Colonic mucosa (tissue), 4 donors: ENCODE results near the gene PRPF40A. TPM values are rescaled to one million over a fixed set of nuclear protein-coding genes. Genes with fewer than 3 reads are reported as not detected.
"Not testable (repeated sequence)": the region's sequence is repeated elsewhere in the genome, so short reads cannot be mapped to it uniquely, and the experiment has no call there.

Experiments used
- DNase-seq: peaks from one replicate; pipeline ENCODE4 v3.0.0-alpha.2; 2020
- H3K27ac ChIP-seq: fragments of 200-600 bp; one replicate; pipeline ENCODE4 v1.8.0; 2021
- H3K27me3 ChIP-seq: fragments of 200-600 bp; one replicate; pipeline ENCODE4 v1.8.0; 2021
- H3K36me3 ChIP-seq: fragments of 200-600 bp; one replicate; pipeline ENCODE4 v1.8.0; 2021
- H3K4me1 ChIP-seq: fragments of 200-600 bp; one replicate; pipeline ENCODE4 v1.8.0; 2021; ENCODE audit warnings: mild to moderate bottlenecking
- H3K4me3 ChIP-seq: fragments of 200-600 bp; one replicate; pipeline ENCODE4 v1.8.0; 2021
- H3K9ac ChIP-seq, 2 donors: one replicate each; pipeline ENCODE4 v1.7.0; 2013; ENCODE audit warnings: control low read depth in 2 of 2, low read depth in 2 of 2, low read length in 2 of 2
- H3K9me3 ChIP-seq: fragments of 200-600 bp; one replicate; pipeline ENCODE4 v1.8.0; 2021
- intact Hi-C: fragments of 100-400 bp; cut with DNase I; formaldehyde crosslinking; loops from one replicate; pipeline ENCODE4 v1.14.1; 2022
- total RNA-seq, 2 donors: library from RNA; stranded (reverse); fragmentation: NEBNext Ultra II Directional in 1 of 2; extraction: Animal tissue kit (Norgen Biotek cat#: 25700) in 1 of 2; gene quantifications; one replicate each; pipeline ENCODE4 v1.2.1, GENCODE V29; 2021
- TF ChIP-seq, protein P1 (sequence below): fragments of 200-600 bp; IDR thresholded peaks from one replicate; pipeline ENCODE4 v1.8.0; 2022; ENCODE audit warnings: antibody characterized with exemption, mild to moderate bottlenecking
- donor health status: healthy.
- donor health status: DM: no; HTN: no; CAD: no.
- donor health status: DM: no; HTN: no; CAD: no.

PRPF40A gene
- total RNA-seq, 2 donors from 2014 or later, result 103 to 115 TPM

DNA sequence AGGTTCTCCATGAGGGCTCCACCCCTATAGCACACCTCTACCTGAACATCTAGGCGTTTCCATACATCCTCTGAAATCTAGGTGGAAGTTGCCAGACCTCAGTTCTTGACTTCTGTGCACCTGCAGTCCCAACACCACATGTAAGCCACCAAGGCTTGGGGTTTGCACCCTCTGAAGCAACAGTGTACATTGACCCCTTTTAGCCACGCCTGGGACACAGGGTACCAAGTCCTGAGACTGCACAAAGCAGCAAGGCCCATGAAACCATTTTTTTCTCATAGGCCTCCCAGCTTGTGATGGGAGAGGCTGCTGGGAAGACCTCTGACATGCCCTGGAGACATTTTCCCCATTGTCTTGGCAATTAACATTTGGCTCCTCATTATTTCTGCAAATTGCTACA, 21.2 kb upstream of the PRPF40A start:
- Histone ChIP-seq H3K9ac (no peak overlapping the region), H3K27me3 (no peaks in the 10 kb centered on the region), H3K9me3 (no peaks in the 10 kb centered on the region), H3K4me1 (no peaks in the 10 kb centered on the region), H3K27ac (no peak overlapping the region), H3K4me3 (no peak overlapping the region), H3K36me3 (no peaks in the 10 kb centered on the region)
- no peak for DNase-seq
- TF ChIP-seq, protein P1, sequence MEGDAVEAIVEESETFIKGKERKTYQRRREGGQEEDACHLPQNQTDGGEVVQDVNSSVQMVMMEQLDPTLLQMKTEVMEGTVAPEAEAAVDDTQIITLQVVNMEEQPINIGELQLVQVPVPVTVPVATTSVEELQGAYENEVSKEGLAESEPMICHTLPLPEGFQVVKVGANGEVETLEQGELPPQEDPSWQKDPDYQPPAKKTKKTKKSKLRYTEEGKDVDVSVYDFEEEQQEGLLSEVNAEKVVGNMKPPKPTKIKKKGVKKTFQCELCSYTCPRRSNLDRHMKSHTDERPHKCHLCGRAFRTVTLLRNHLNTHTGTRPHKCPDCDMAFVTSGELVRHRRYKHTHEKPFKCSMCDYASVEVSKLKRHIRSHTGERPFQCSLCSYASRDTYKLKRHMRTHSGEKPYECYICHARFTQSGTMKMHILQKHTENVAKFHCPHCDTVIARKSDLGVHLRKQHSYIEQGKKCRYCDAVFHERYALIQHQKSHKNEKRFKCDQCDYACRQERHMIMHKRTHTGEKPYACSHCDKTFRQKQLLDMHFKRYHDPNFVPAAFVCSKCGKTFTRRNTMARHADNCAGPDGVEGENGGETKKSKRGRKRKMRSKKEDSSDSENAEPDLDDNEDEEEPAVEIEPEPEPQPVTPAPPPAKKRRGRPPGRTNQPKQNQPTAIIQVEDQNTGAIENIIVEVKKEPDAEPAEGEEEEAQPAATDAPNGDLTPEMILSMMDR, result no peak
- intact Hi-C loops, result no loop called here

DNA sequence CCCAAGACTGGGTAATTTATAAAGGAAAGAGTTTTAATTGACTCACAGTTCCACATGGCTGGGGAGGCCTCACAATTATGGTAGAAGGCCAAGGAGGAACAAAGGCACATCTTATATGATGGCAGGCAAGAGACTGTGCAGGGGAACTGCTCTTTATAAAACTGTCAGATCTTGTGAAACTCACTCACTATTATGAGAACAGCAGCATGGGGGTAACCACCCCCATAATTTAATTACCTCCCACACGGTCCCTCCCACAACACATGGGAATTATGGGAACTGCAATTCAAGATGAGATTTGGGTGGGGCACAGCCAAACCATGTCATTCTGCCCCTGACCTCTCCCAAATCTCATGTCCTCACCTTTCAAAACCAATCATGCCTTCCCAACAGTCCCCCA, 20.2 kb upstream of the PRPF40A start:
- DNase-seq, H3K4me1 ChIP-seq, intact Hi-C loops: not testable (repeated sequence)

DNA sequence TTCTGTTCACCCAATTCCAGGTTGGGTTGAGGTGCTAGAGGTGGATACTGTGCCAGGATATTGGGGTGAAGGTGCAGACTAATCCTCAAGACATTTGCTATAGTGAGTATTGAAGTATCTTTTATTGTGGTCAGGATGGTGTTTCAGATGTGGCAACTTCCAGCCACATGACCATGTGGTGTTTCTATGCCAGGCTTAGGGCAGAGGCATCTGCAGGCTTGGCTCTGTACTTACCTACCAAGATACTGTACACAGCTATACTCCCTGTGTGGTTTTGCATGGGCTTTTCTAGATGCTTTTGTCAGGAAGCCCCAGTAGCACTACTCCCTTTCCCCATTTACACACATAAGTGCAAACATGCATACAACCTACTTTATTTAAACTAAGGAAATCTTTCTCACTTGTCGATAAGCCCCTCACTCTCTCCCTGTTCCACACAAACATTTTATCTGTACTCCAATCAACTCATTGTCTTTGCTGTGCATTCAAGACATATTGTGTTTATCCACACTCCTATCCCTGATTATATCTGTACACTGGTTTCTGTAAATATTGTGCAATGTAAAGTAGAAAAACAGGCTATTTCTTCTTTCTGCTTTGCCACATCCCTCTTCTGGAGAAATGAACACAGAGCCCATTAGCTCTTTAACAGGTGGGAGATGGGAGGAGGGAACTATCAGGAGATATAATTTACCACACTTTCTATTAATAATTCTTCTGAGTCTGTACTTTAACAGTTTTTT, 13.5 kb upstream of the PRPF40A start:
- intact Hi-C loops, result no loop called here
- TF ChIP-seq, protein P1, result no peak
- no peak overlapping the region for H3K9ac ChIP-seq
- no peaks in the 10 kb centered on the region for H3K36me3 ChIP-seq
- no peaks in the 10 kb centered on the region for H3K27me3 ChIP-seq
- no peaks in the 10 kb centered on the region for H3K4me1 ChIP-seq
- no peaks in the 10 kb centered on the region for H3K9me3 ChIP-seq
- no peak overlapping the region for H3K27ac ChIP-seq
- no peak for DNase-seq
- no peak overlapping the region for H3K4me3 ChIP-seq

More for the DNA sequence above, 20.2 kb upstream of the PRPF40A start:
- not testable (repeated sequence) for H3K27me3 ChIP-seq, H3K4me3 ChIP-seq, H3K9ac ChIP-seq, H3K9me3 ChIP-seq, H3K36me3 ChIP-seq, H3K27ac ChIP-seq

DNA sequence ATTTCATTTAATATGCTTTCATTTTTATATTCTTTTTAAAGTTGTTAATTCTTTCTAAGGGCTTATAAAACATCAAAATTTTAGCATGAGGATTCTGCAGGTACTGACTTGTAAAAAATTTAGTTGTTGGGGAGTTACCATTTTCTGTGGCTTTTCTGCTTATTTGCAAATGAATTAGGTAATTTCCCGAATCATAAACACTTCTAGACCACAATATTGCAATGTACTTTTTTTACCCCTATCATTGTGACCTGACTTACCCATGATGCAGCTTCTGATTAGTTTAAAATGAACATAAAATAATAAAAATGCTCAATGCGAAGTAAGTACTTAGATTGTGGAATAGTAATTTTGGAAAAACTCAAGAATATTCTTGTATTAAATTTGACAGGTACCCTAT, 12.6 kb upstream of the PRPF40A start:
- Histone ChIP-seq H3K9me3 (no peaks in the 10 kb centered on the region), H3K4me1 (no peaks in the 10 kb centered on the region), H3K27ac (no peak overlapping the region), H3K27me3 (no peaks in the 10 kb centered on the region), H3K4me3 (no peak overlapping the region), H3K36me3 (no peaks in the 10 kb centered on the region), H3K9ac (no peak overlapping the region)
- intact Hi-C loops, result no loop called here
- TF ChIP-seq, protein P1, result no peak
- DNase-seq, result no peak

DNA sequence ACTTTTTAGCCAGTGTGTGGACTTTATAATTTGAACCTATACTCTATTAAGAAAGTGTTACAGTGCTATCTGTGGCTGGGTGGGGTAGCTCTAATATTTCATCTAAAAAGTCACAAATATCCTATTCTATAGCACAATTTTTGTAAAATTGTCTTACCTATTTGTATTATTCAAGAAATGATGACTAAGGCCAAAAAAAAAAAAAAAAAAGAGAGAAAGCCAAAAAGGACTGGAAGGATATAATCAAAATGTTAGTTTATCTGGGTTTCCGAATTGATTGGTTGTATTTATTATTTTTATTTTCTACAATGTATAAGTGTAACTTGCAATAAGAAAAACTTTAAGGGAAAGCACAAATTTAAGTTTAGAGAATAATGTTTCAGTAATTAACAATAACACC, 6.7 kb upstream of the PRPF40A start:
- intact Hi-C loops, result no loop called here
- H3K4me3 ChIP-seq, result no peak overlapping the region
- H3K27ac ChIP-seq, result no peak overlapping the region
- H3K36me3 ChIP-seq, result no peaks in the 10 kb centered on the region
- DNase-seq, result no peak
- no peaks in the 10 kb centered on the region for H3K27me3 ChIP-seq
- H3K9me3 ChIP-seq, result no peaks in the 10 kb centered on the region
- peaks cover 5% of the 10 kb centered on the region for H3K4me1 ChIP-seq
- H3K9ac ChIP-seq, result no peak overlapping the region
- TF ChIP-seq, protein P1, result no peak

DNA sequence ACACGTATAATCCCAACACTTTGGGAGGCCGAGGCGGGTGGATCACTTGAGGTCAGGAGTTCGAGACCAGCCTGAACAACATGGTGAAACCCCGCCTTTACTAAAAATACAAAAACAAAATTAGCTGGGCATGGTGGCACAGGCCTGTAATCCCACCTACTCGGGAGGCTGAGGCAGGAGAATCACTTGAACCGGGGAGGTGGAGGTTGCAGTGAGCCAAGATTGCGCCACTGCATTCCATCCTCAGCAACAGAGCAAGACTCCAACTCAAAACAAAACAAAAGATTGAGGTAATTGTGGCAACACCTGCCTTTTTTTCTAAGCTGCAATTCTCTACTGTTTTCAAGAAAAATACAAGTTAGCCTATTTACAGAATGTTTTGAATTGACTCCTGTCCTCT, 5.4 kb upstream of the PRPF40A start:
- H3K27me3 ChIP-seq, H3K27ac ChIP-seq, intact Hi-C loops, DNase-seq, H3K9me3 ChIP-seq, H3K4me1 ChIP-seq, H3K36me3 ChIP-seq, H3K4me3 ChIP-seq, H3K9ac ChIP-seq: not testable (repeated sequence)
